Sigmoid colon (tissue), 3 donors: ENCODE results near the gene REXO2.

ENCODE experiments used
- POLR2A ChIP-seq, 2 donors: fragments of 450-650 bp; IDR thresholded peaks; one replicate each; pipeline ENCODE4 v1.6.1; 2016; ENCODE audit warnings: antibody characterized with exemption in 2 of 2, mild to moderate bottlenecking in 2 of 2, moderate library complexity in 2 of 2
- TF ChIP-seq, protein P1 (sequence below), 4 experiments: fragments of 450-650 bp in 3 of 4; fragments of 200-600 bp in 1 of 4; IDR thresholded peaks; one replicate each; pipeline ENCODE4 v1.5.1; 2016 to 2019; ENCODE audit warnings: antibody characterized with exemption in 4 of 4, mild to moderate bottlenecking in 3 of 4, moderate library complexity in 2 of 4

DNA sequence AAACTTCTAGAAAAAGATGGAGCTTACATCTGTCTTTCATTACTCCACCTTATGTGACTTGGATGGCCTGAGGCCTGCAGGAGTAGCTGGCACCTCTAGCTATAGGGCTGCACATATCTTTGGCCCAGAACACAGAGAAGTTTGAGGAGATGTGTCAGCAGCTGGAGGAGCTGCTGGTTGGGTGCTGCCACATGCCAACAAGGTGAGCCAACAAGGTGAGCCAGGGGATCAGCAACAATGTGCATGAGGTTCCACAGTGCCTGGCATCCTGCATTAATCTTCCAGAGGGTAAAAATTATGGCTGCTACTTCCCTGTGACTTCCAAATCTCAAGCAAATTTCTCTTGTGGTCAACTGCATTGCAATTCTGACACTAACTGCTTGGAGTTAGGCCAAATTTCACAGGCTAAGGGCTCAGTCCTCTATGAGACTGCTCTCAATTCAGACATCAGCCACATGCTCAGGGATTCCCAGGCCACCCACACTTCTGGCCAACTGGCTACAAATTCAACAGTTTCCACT lies 22.8 kb upstream of the REXO2 start:
- TF ChIP-seq POLR2A (IDR thresholded peaks at IDR 0.05), result no peak
- TF ChIP-seq, protein P1, sequence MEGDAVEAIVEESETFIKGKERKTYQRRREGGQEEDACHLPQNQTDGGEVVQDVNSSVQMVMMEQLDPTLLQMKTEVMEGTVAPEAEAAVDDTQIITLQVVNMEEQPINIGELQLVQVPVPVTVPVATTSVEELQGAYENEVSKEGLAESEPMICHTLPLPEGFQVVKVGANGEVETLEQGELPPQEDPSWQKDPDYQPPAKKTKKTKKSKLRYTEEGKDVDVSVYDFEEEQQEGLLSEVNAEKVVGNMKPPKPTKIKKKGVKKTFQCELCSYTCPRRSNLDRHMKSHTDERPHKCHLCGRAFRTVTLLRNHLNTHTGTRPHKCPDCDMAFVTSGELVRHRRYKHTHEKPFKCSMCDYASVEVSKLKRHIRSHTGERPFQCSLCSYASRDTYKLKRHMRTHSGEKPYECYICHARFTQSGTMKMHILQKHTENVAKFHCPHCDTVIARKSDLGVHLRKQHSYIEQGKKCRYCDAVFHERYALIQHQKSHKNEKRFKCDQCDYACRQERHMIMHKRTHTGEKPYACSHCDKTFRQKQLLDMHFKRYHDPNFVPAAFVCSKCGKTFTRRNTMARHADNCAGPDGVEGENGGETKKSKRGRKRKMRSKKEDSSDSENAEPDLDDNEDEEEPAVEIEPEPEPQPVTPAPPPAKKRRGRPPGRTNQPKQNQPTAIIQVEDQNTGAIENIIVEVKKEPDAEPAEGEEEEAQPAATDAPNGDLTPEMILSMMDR (IDR thresholded peaks at IDR 0.05), result no peak
